B cell (primary cell): ENCODE data around the gene NFASC. TPM values are rescaled to one million over a fixed set of nuclear protein-coding genes. Genes with fewer than 3 reads are reported as not detected.

Experiments
- ATAC-seq: fragments of 200-7000 bp; cut with Tn5 transposase; one replicate; pipeline ENCODE4 v1.10.0; 2021; ENCODE audit warnings: low read depth, mild to moderate bottlenecking, moderate number of reproducible peaks, moderate library complexity
- CTCF ChIA-PET: fragments of 350-600 bp; sonication (Branson Sonifier 250); formaldehyde crosslinking; loops from one replicate; lab custom pipeline; 2021; ENCODE audit warnings: antibody characterized with exemption, inconsistent platforms; lab: Charles Lee
- POLR2A ChIA-PET: fragments of 350-600 bp; sonication (Branson Sonifier 250); formaldehyde crosslinking; loops from one replicate; lab custom pipeline; 2021; ENCODE audit warnings: antibody characterized with exemption; lab: Charles Lee
- DNase-seq: peaks from one replicate; pipeline ENCODE4 v3.0.0; 2013
- H2AFZ ChIP-seq: 2 replicates; pipeline ENCODE4 v1.6.1; 2012; ENCODE audit warnings: mild to moderate bottlenecking, low read depth, low read length; ENCODE audit not compliant: insufficient read depth, poor library complexity, severe bottlenecking
- H3K27ac ChIP-seq, 2 donors: 1 replicate in 1 of 2; 2 replicates in 1 of 2; pipeline ENCODE4 v1.5.1; 2012 to 2013; ENCODE audit warnings: low read length in 2 of 2, mild to moderate bottlenecking in 2 of 2, moderate library complexity in 1 of 2
- H3K27me3 ChIP-seq, 4 experiments: fragments of 200-600 bp in 1 of 4; sonication (generic) in 1 of 4; replicated peaks in 1 of 4; 1 replicate in 2 of 4; 2 replicates in 2 of 4; pipeline versions ENCODE4 v1.6.1 to v1.7.0; 2013 to 2016; ENCODE audit warnings: low read length in 3 of 4, mild to moderate bottlenecking in 2 of 4, mixed read lengths in 1 of 4, moderate library complexity in 1 of 4; ENCODE audit not compliant: insufficient read depth in 4 of 4, control insufficient read depth in 3 of 4; ENCODE audit errors: control extremely low read depth in 1 of 4
- H3K36me3 ChIP-seq, 2 experiments: replicated peaks in 1 of 2; 1 replicate in 1 of 2; 2 replicates in 1 of 2; pipeline versions ENCODE4 v1.6.1 to v1.7.1; 2013; ENCODE audit warnings: low read length in 1 of 2; ENCODE audit not compliant: insufficient read depth in 2 of 2, control insufficient read depth in 1 of 2; ENCODE audit errors: control extremely low read depth in 1 of 2, extremely low read depth in 1 of 2
- H3K4me1 ChIP-seq, 2 donors: fragments of 200-600 bp in 1 of 2; sonication (generic) in 1 of 2; 1 replicate in 1 of 2; 2 replicates in 1 of 2; pipeline versions ENCODE4 v1.5.1 to v1.6.1; 2013 to 2017; ENCODE audit warnings: low read length in 2 of 2; ENCODE audit not compliant: control insufficient read depth in 2 of 2, insufficient read depth in 2 of 2
- H3K4me2 ChIP-seq: replicated peaks from 2 replicates; pipeline ENCODE3; 2012; ENCODE audit warnings: mild to moderate bottlenecking, low read depth, low read length; ENCODE audit not compliant: poor library complexity, severe bottlenecking
- H3K4me3 ChIP-seq, 5 experiments: fragments of 200-600 bp in 1 of 5; sonication (generic) in 1 of 5; 1 replicate in 3 of 5; 2 replicates in 2 of 5; pipeline versions ENCODE4 v1.5.1 to v1.7.0; 2011 to 2016; ENCODE audit warnings: low read length in 4 of 5, mild to moderate bottlenecking in 4 of 5, low read depth in 2 of 5, control low read depth in 1 of 5, moderate library complexity in 1 of 5; ENCODE audit not compliant: insufficient read depth in 1 of 5; ENCODE audit errors: control extremely low read depth in 1 of 5, extremely low read depth in 1 of 5
- H3K79me2 ChIP-seq: fragments of 200-600 bp; sonication (generic); one replicate; pipeline ENCODE4 v1.6.0; 2016; ENCODE audit warnings: low read length; ENCODE audit not compliant: control insufficient read depth, insufficient read depth
- H3K9ac ChIP-seq: fragments of 200-600 bp; sonication (generic); 2 replicates; pipeline ENCODE4 v1.6.1; 2017; ENCODE audit warnings: mild to moderate bottlenecking, low read length, moderate library complexity
- H3K9me3 ChIP-seq, 3 donors: one replicate each; pipeline versions ENCODE4 v1.6.1 to v1.7.1; 2013; ENCODE audit warnings: low read length in 2 of 3; ENCODE audit not compliant: control insufficient read depth in 2 of 3, insufficient read depth in 1 of 3; ENCODE audit errors: control extremely low read depth in 1 of 3
- H4K20me1 ChIP-seq: 2 replicates; pipeline ENCODE4 v1.6.0; 2012; ENCODE audit warnings: mild to moderate bottlenecking, low read length; ENCODE audit not compliant: insufficient read depth, control insufficient read depth, poor library complexity, severe bottlenecking
- H3K27ac Mint-ChIP-seq: one replicate; pipeline ENCODE4 v1.8.0; 2021; ENCODE audit warnings: mixed read lengths
- H3K27me3 Mint-ChIP-seq: one replicate; pipeline ENCODE4 v1.8.0; 2021; ENCODE audit warnings: mixed read lengths
- H3K4me1 Mint-ChIP-seq: one replicate; pipeline ENCODE4 v1.8.0; 2021; ENCODE audit warnings: mixed read lengths
- H3K4me3 Mint-ChIP-seq: one replicate; pipeline ENCODE4 v1.8.0; 2021; ENCODE audit warnings: mixed read lengths
- H3K9me3 Mint-ChIP-seq: one replicate; pipeline ENCODE4 v1.8.0; 2022; ENCODE audit warnings: mixed read lengths; ENCODE audit not compliant: insufficient read depth
- EZH2 ChIP-seq: IDR thresholded peaks from 2 replicates; pipeline ENCODE4 v1.6.1; 2012; ENCODE audit warnings: borderline replicate concordance, low read depth, mild to moderate bottlenecking, moderate library complexity, low read length; ENCODE audit not compliant: insufficient read depth, poor library complexity, severe bottlenecking
- WGBS: methylation state at CpG from one replicate; pipeline ENCODE4 v1.1.5; 2013; ENCODE audit warnings: missing lambda C conversion rate; ENCODE audit not compliant: insufficient coverage; 5-methylcytosine and 5-hydroxymethylcytosine counted together
- intact Hi-C: fragments of 100-400 bp; cut with micrococcal nuclease; formaldehyde crosslinking; loops from one replicate; pipeline ENCODE4 v1.10.0; 2022
- polyA plus RNA-seq: library from polyadenylated mRNA; depleted of rRNA; stranded (reverse); fragments of >200 nt; gene quantifications from 2 replicates; pipeline ENCODE4 v1.2.3, GENCODE V29; 2012
- total RNA-seq, 2 donors: library from RNA; stranded (reverse); fragments of 120-200 nt in 1 of 2; gene quantifications; 1 replicate in 1 of 2; 2 replicates in 1 of 2; pipeline versions ENCODE4 v1.2.3 to v1.2.4, GENCODE V29; 2013 to 2022
- TF ChIP-seq, protein P1 (sequence below): fragments of 200-600 bp; IDR thresholded peaks from one replicate; pipeline ENCODE4 v1.8.0; 2022; ENCODE audit warnings: antibody characterized with exemption, mild to moderate bottlenecking

Gene NFASC
- total and polyA plus RNA-seq, 2 donors (not counting 1 experiment from before 2014, with no cell fraction given), result 0.06 to 0.39 TPM

- H3K9me3 Mint-ChIP-seq, result no peaks in the 10 kb centered on the region
- H3K27ac ChIP-seq, result no peak overlapping the region
- H3K4me1 ChIP-seq, result no peaks in the 10 kb centered on the region
- H3K27me3 Mint-ChIP-seq, result peaks cover 16% of the 10 kb centered on the region
- no peaks in the 10 kb centered on the region for H3K27me3 ChIP-seq
- H3K4me2 ChIP-seq, result no peak overlapping the region
- H3K79me2 ChIP-seq, result no peaks in the 10 kb centered on the region
- intact Hi-C loops, result no loop called here
- no peaks in the 10 kb centered on the region for H4K20me1 ChIP-seq
- no peak overlapping the region for H3K9ac ChIP-seq
- CTCF ChIA-PET, result interaction anchor here (1.2 kb wide), 1 partner anchor 31 kb away, joined by 4 read pairs; no protein-coding TSS in a partner anchor
- no peak overlapping the region for H2AFZ ChIP-seq
- DNase-seq (no peak), ATAC-seq (no peak)
- peaks cover 1% of the 10 kb centered on the region for H3K4me1 Mint-ChIP-seq
- POLR2A ChIA-PET, result no interaction called here
- no peak overlapping the region for H3K4me3 ChIP-seq
- H3K36me3 ChIP-seq, result no peaks in the 10 kb centered on the region
- H3K4me3 Mint-ChIP-seq, result no peak overlapping the region
- WGBS, result 91% methylated on average over 3 of the region's 6 CpGs
- no peak for TF ChIP-seq EZH2
- TF ChIP-seq, protein P1, sequence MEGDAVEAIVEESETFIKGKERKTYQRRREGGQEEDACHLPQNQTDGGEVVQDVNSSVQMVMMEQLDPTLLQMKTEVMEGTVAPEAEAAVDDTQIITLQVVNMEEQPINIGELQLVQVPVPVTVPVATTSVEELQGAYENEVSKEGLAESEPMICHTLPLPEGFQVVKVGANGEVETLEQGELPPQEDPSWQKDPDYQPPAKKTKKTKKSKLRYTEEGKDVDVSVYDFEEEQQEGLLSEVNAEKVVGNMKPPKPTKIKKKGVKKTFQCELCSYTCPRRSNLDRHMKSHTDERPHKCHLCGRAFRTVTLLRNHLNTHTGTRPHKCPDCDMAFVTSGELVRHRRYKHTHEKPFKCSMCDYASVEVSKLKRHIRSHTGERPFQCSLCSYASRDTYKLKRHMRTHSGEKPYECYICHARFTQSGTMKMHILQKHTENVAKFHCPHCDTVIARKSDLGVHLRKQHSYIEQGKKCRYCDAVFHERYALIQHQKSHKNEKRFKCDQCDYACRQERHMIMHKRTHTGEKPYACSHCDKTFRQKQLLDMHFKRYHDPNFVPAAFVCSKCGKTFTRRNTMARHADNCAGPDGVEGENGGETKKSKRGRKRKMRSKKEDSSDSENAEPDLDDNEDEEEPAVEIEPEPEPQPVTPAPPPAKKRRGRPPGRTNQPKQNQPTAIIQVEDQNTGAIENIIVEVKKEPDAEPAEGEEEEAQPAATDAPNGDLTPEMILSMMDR, result no peak
- H3K27ac Mint-ChIP-seq, result no peak overlapping the region
- no peaks in the 10 kb centered on the region for H3K9me3 ChIP-seq
Observed at GRCh38 chr1:205030241-205030640, 159.6 kb downstream of the NFASC start.

GRCh38 chr1:205030896-205031295 is 160.2 kb downstream of the NFASC start:
- Mint-ChIP-seq H3K27ac (no peak overlapping the region), H3K4me1 (peaks cover 1% of the 10 kb centered on the region), H3K9me3 (no peaks in the 10 kb centered on the region), H3K27me3 (peaks cover 16% of the 10 kb centered on the region), H3K4me3 (no peak overlapping the region)
- Histone ChIP-seq H3K79me2 (no peaks in the 10 kb centered on the region), H2AFZ (no peak overlapping the region), H3K4me2 (no peak overlapping the region), H3K9ac (no peak overlapping the region), H3K36me3 (no peaks in the 10 kb centered on the region), H3K27ac (no peak overlapping the region), H3K4me3 (no peak overlapping the region), H3K27me3 (no peaks in the 10 kb centered on the region), H3K9me3 (peaks cover 0 to 3% (median 0%) of the 10 kb centered on the region in 3 donors), H3K4me1 (no peaks in the 10 kb centered on the region), H4K20me1 (no peaks in the 10 kb centered on the region)
- DNase-seq (no peak), ATAC-seq (no peak)
- TF ChIP-seq EZH2, result no peak
- TF ChIP-seq, protein P1, result no peak
- WGBS, result 93% methylated on average over 8 of the region's 11 CpGs
- intact Hi-C loops, result no loop called here
- ChIA-PET CTCF (interaction anchor here (0.7 kb wide), 1 partner anchor 36 kb away, joined by 4 read pairs; no protein-coding TSS in a partner anchor), POLR2A (interaction anchor here (0.5 kb wide), 1 partner anchor 46 kb away, joined by 4 read pairs; no protein-coding TSS in a partner anchor)
